Stimulated activated CD8-positive, alpha-beta memory T cell treated with anti-CD3 and anti-CD28 coated beads, Interleukin-2, amount 100 ng/mL, for 48 hours (primary cell): ENCODE data around the gene LRIG1.

ENCODE experiments used
- DNase-seq, 2 donors: peaks; one replicate each; pipeline ENCODE4 v3.0.0-alpha.2; 2020; ENCODE audit warnings: low read depth in 2 of 2

LRIG1 gene

GRCh38 chr3:66504850-66505641 is 4.2 kb upstream of the LRIG1 start:
- DNase-seq, result no peak

- no peak for DNase-seq
Observed at GRCh38 chr3:66502981-66503380, 2.2 kb upstream of the LRIG1 start.

GRCh38 chr3:66502245-66502874 is 1.5 kb upstream of the LRIG1 start:
- DNase-seq, result no peak

- no peak for DNase-seq
Observed at GRCh38 chr3:66501483-66502244, 842 bp upstream of the LRIG1 start.

GRCh38 chr3:66499881-66500575 is 794 bp downstream of the LRIG1 start:
- peak in 1 of 2 donors; percentile 24 for DNase-seq

- DNase-seq, result no peak
Observed at GRCh38 chr3:66498687-66499621, 1.9 kb downstream of the LRIG1 start.

- DNase-seq, result no peak
Observed at GRCh38 chr3:66497985-66498671, 2.7 kb downstream of the LRIG1 start.

GRCh38 chr3:66497288-66497984 is 3.4 kb downstream of the LRIG1 start:
- no peak for DNase-seq

- DNase-seq, result no peak
Observed at GRCh38 chr3:66496746-66497145, 4.1 kb downstream of the LRIG1 start.

GRCh38 chr3:66496301-66496700 is 4.5 kb downstream of the LRIG1 start:
- no peak for DNase-seq

GRCh38 chr3:66495668-66496045 is 5.2 kb downstream of the LRIG1 start:
- DNase-seq, result no peak

- DNase-seq, result no peak
Observed at GRCh38 chr3:66494959-66495667, 5.7 kb downstream of the LRIG1 start.

GRCh38 chr3:66493458-66494099 is 7.2 kb downstream of the LRIG1 start:
- DNase-seq, result no peak

GRCh38 chr3:66492672-66493071 is 8.2 kb downstream of the LRIG1 start:
- no peak for DNase-seq

- DNase-seq, result no peak
Observed at GRCh38 chr3:66492071-66492470, 8.8 kb downstream of the LRIG1 start.

- no peak for DNase-seq
Observed at GRCh38 chr3:66490984-66491383, 9.8 kb downstream of the LRIG1 start.

GRCh38 chr3:66490214-66490613 is 10.6 kb downstream of the LRIG1 start:
- no peak for DNase-seq

GRCh38 chr3:66489581-66489980 is 11.2 kb downstream of the LRIG1 start:
- no peak for DNase-seq

- DNase-seq, result no peak
Observed at GRCh38 chr3:66489115-66489514, 11.7 kb downstream of the LRIG1 start.
